ENCODE data around the gene PACSIN1.

The PACSIN1 gene

GRCh38 chr6:34445313-34445860 lies 20.5 kb upstream of the PACSIN1 start:
- H3K27ac ChIP-seq (ENCODE audit: extremely low read depth, low read depth, low read length), result no peak overlapping the region
- no peak for TF ChIP-seq ZBTB11 (tag by site-specific recombination; conservative IDR thresholded peaks at IDR 0.05; ENCODE audit: low read depth)
- TF ChIP-seq ZNF677 (tag by site-specific recombination; IDR thresholded peaks at IDR 0.05), result no peak
- no peak for TF ChIP-seq ZNF341 (tag by site-specific recombination; IDR thresholded peaks at IDR 0.05; ENCODE audit: low read depth)
- H3K9me3 ChIP-seq (ENCODE audit: control insufficient read depth, insufficient read depth, low read depth, low read length), result no peaks in the 10 kb centered on the region
- ChIA-PET CTCF (interaction anchor here (0.7 to 1.3 kb wide), 3 partner anchors 10 to 20 kb away, joined by 3 to 4 read pairs (median 3); no protein-coding TSS in a partner anchor), POLR2A (interaction anchor here (0.7 kb wide), 1 partner anchor 19 kb away, joined by 3 read pairs; the partner anchor contains the start of gene RPS10)
- H3K4me1 ChIP-seq (ENCODE audit: control insufficient read depth, insufficient read depth, low read length), result no peaks in the 10 kb centered on the region
- H3K4me3 ChIP-seq (ENCODE audit: low read depth, low read length), result no peak overlapping the region
- no peaks in the 10 kb centered on the region for H3K36me3 ChIP-seq (ENCODE audit: control insufficient read depth in 2 of 2, insufficient read depth in 1 of 2, low read length in 2 of 2)

- Histone ChIP-seq H3K27ac (ENCODE audit: extremely low read depth, low read depth, low read length) (no peak overlapping the region), H3K9me3 (ENCODE audit: control insufficient read depth, insufficient read depth, low read depth, low read length) (no peaks in the 10 kb centered on the region), H3K4me1 (ENCODE audit: control insufficient read depth, insufficient read depth, low read length) (no peaks in the 10 kb centered on the region), H3K4me3 (ENCODE audit: low read depth, low read length) (no peak overlapping the region), H3K36me3 (ENCODE audit: control insufficient read depth in 2 of 2, insufficient read depth in 1 of 2, low read length in 2 of 2) (no peaks in the 10 kb centered on the region)
- no peak for TF ChIP-seq YY2 (tag by site-specific recombination; IDR thresholded peaks at IDR 0.05)
- TF ChIP-seq SCRT2 (tag by site-specific recombination; IDR thresholded peaks at IDR 0.05), result no peak
- TF ChIP-seq ZNF266 (tag by site-specific recombination; IDR thresholded peaks at IDR 0.05; ENCODE audit: low read depth), result no peak
- no peak for TF ChIP-seq ZNF623 (tag by site-specific recombination; IDR thresholded peaks at IDR 0.05)
- TF ChIP-seq ZNF792 (tag by site-specific recombination; IDR thresholded peaks at IDR 0.05), result no peak
- TF ChIP-seq ZBTB8A (tag by site-specific recombination; IDR thresholded peaks at IDR 0.05), result no peak
- no peak for TF ChIP-seq ZNF701 (tag by site-specific recombination; IDR thresholded peaks at IDR 0.05)
- TF ChIP-seq ZNF423 (tag by site-specific recombination; IDR thresholded peaks at IDR 0.05), result no peak
- TF ChIP-seq HOXA7 (CRISPR knock-in tag; IDR thresholded peaks at IDR 0.05; ENCODE audit: borderline replicate concordance), result no peak
- no peak for TF ChIP-seq ZNF280D (tag by site-specific recombination; IDR thresholded peaks at IDR 0.05)
- no peak for TF ChIP-seq ZBTB48 (tag by site-specific recombination; IDR thresholded peaks at IDR 0.05)
- no peak for TF ChIP-seq GLI4 (tag by site-specific recombination; IDR thresholded peaks at IDR 0.05)
- ChIA-PET POLR2A (interaction anchor here (2.9 kb wide), 1 partner anchor 22 kb away, joined by 17 read pairs; the partner anchor contains the start of gene RPS10), CTCF (interaction anchor here (0.6 to 2.0 kb wide), 4 partner anchors 11 to 1508 kb away, joined by 3 to 13 read pairs (median 4); no protein-coding TSS in a partner anchor)
These were observed 18.5 kb upstream of the PACSIN1 start for GRCh38 chr6:34447386-34447785.

GRCh38 chr6:34447910-34448309 lies 18.0 kb upstream of the PACSIN1 start:
- ChIA-PET CTCF (interaction anchor here (0.6 to 2.0 kb wide), 4 partner anchors 10 to 1508 kb away, joined by 3 to 13 read pairs (median 4); no protein-coding TSS in a partner anchor), POLR2A (interaction anchor here (2.9 kb wide), 1 partner anchor 23 kb away, joined by 17 read pairs; the partner anchor contains the start of gene RPS10)
- H3K36me3 ChIP-seq (ENCODE audit: control insufficient read depth in 2 of 2, insufficient read depth in 1 of 2, low read length in 2 of 2), result no peaks in the 10 kb centered on the region
- H3K4me3 ChIP-seq (ENCODE audit: low read depth, low read length), result no peak overlapping the region
- no peak overlapping the region for H3K27ac ChIP-seq (ENCODE audit: extremely low read depth, low read depth, low read length)
- H3K4me1 ChIP-seq (ENCODE audit: control insufficient read depth, insufficient read depth, low read length), result no peaks in the 10 kb centered on the region
- H3K9me3 ChIP-seq (ENCODE audit: control insufficient read depth, insufficient read depth, low read depth, low read length), result no peaks in the 10 kb centered on the region
- TF ChIP-seq GLIS2 (tag by site-specific recombination; IDR thresholded peaks at IDR 0.05) (no peak), GLIS1 (tag by site-specific recombination; IDR thresholded peaks at IDR 0.05) (no peak), ZFHX2 (tag by site-specific recombination; conservative IDR thresholded peaks at IDR 0.05) (no peak), SP3 (tag by site-specific recombination; IDR thresholded peaks at IDR 0.05) (0 out of 2 replicates have a peak, but pooled peaks have one; percentile 14), ZNF623 (tag by site-specific recombination; IDR thresholded peaks at IDR 0.05) (no peak), ZNF280D (tag by site-specific recombination; IDR thresholded peaks at IDR 0.05) (no peak), ZNF169 (tag by site-specific recombination; IDR thresholded peaks at IDR 0.05) (no peak)

Measured in HEK293 (cell line).